IPS-20b (cell line): Measurements from ENCODE around the gene DDB1.

ENCODE experiments used
- H3K27ac ChIP-seq: one replicate; pipeline ENCODE4 v1.5.1; 2013; ENCODE audit warnings: low read length
- H3K27me3 ChIP-seq: 2 replicates; pipeline ENCODE4 v1.6.1; 2013; ENCODE audit warnings: mild to moderate bottlenecking, low read length, inconsistent platforms; ENCODE audit not compliant: insufficient read depth
- H3K36me3 ChIP-seq: 2 replicates; pipeline ENCODE4 v1.6.1; 2013; ENCODE audit warnings: low read depth, mild to moderate bottlenecking, inconsistent platforms, low read length, moderate library complexity; ENCODE audit not compliant: insufficient read depth
- H3K4me1 ChIP-seq: 2 replicates; pipeline ENCODE4 v1.6.1; 2013; ENCODE audit warnings: mild to moderate bottlenecking, control low read depth, inconsistent platforms, low read length, moderate library complexity; ENCODE audit not compliant: insufficient read depth
- H3K4me3 ChIP-seq: 2 replicates; pipeline ENCODE4 v1.5.1; 2013; ENCODE audit warnings: mild to moderate bottlenecking, low read length, inconsistent platforms
- H3K9ac ChIP-seq: 2 replicates; pipeline ENCODE4 v1.6.1; 2013; ENCODE audit warnings: low read depth, mild to moderate bottlenecking, inconsistent platforms, low read length, moderate library complexity
- H3K9me3 ChIP-seq: 2 replicates; pipeline ENCODE4 v1.6.1; 2013; ENCODE audit warnings: mild to moderate bottlenecking, low read depth, low read length, inconsistent platforms; ENCODE audit not compliant: insufficient read depth

The DDB1 gene

DNA sequence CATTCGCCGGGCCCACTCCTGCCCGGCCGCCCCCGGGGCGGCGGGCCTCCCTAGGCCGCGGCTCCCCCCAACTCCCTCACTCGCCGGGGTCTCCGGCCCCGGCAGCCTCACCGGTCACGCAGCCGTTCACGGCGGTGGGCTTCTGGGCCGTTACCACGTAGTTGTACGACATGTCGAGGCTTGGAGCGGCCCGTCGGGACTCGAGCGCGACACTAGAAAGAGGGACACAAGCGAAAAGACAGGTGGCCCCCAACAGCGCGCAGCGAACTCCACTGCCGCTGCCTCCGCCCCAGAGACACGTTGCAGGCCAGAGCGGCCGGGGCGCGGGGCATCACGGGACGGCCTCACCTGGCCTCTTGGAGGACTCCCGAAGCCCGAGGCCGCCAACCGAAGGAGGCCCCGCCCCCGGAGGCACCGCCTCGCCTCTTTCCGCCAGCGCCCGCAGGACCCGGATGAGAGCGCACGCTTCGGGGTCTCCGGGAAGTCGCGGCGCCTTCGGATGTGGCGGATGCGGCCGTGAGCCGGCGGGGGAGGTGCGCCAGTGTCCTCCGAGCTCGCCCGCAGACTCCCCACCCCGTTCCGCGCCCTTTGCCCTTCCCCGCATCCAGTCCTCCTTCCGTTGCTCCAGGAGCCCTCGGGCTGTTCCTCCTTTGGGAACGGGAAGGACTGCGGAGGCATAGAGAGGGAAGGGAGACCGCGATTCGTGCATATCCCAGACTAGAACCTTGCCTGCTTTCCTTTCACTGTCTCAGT is at the start of gene DDB1, which contains the start of gene TKFC:
Gene DDB1, minus strand, starts transcription at position 309 of the 753 bp plus-strand sequence. Its CDS starts 137 bp downstream, at position 172.
Gene TKFC, plus strand, starts transcription at position 432 of the 753 bp plus-strand sequence. CDS start 1,501 bp downstream, outside the sequence.
- Histone ChIP-seq H3K27me3 (no peaks in the 10 kb centered on the region), H3K4me1 (peaks cover 13% of the 10 kb centered on the region), H3K36me3 (peaks cover 33% of the 10 kb centered on the region), H3K27ac (peak within 1 kb of the TSS; percentile 97), H3K9me3 (no peaks in the 10 kb centered on the region), H3K4me3 (peak within 1 kb of the TSS; percentile 99), H3K9ac (peak within 1 kb of the TSS; percentile 100)

DNA sequence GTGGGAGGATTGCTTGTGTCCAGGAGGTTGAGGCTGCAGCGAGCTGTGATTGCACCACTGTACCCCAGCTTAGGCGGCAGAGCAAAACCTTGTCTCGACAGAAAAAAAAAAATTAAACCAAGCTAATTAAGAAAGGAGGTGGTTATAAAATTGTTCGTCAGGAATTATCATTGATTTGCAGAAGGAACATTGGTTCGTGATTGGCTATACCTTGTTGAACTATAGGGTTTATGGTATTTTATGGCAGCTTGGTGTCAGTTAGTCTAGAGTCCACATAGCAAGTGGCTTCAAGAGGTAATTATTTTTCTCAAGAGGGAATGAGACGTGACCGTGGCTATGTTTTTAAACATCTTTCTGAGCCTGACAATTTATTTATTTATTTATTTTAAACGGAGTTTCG is 48.0 kb upstream of the DDB1 start:
- H3K27ac ChIP-seq, result no peak overlapping the region
- H3K27me3 ChIP-seq, result no peaks in the 10 kb centered on the region
- H3K9me3 ChIP-seq, result no peaks in the 10 kb centered on the region
- no peak overlapping the region for H3K4me3 ChIP-seq
- H3K36me3 ChIP-seq, result peaks cover 2% of the 10 kb centered on the region; the same call in 1 of the 2 replicates
- no peaks in the 10 kb centered on the region for H3K4me1 ChIP-seq
- H3K9ac ChIP-seq, result no peak overlapping the region

DNA sequence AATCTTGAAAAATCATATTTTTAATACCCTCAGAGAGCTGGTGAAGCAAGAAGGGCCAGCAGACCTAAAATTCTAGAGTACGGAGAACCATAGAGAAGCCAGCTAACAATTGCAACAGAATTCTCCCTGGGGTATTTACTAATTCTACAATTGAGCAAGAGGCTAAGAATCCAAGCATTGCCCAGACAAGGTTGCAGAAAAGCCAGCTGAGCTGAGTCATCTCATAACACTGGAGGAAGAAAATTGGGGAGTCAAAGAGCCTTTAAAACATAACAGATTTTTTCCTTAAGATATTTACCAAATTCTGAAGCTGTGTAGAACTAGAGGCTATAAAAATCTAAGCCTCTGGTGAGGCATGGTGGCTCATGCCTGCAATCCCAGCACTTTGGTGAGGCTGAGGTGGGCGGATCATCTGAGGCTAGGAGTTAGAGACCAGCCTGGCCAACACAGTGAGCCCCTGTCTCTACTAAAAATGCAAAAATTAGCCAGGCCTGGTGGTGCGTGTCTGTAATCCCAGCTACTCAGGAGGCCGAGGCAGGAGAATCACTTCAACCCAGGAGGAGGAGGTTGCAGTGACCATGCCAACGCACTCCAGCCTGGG is 45.9 kb upstream of the DDB1 start:
- H3K27me3 ChIP-seq, result no peaks in the 10 kb centered on the region
- peaks cover 11% of the 10 kb centered on the region for H3K9me3 ChIP-seq
- H3K4me3 ChIP-seq, result no peak overlapping the region
- H3K36me3 ChIP-seq, result peaks cover 17% of the 10 kb centered on the region
- H3K9ac ChIP-seq, result no peak overlapping the region
- H3K27ac ChIP-seq, result no peak overlapping the region
- no peaks in the 10 kb centered on the region for H3K4me1 ChIP-seq

DNA sequence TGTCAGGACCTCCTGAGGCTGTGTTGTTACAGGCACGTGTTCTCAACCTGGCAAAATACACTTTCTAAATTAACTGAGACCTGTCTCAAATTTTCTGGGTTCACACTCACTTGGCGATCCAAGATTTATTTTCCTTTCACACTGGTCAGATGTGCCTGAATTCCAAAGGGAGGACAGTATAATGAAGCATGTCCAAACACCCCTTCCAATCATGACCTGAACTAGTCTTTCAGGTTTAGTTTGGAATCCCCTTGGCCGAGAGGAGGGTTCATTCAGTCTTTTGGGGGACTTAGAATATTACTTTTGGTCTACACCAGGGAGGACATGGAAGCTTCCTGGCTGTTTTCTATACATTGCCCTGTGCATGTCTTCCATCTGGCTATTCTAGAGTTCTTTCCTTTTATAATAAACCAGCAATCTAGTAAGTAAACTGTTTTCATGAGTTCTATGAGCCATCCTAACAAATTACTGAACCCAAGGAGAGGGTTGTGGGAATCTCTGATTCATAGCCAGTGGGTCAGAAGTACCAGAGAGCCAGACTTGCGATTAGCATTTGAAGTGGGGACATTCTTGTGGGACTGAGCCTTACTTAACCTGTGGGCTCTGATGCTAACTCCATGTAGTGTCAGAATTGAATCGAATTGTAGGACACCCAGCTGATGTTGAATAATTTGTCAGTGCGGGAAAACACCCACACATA is 44.7 kb upstream of the DDB1 start:
- no peak overlapping the region for H3K9ac ChIP-seq
- H3K9me3 ChIP-seq, result peaks cover 20% of the 10 kb centered on the region
- no peaks in the 10 kb centered on the region for H3K4me1 ChIP-seq
- no peak overlapping the region for H3K4me3 ChIP-seq
- H3K27ac ChIP-seq, result no peak overlapping the region
- peaks cover 25% of the 10 kb centered on the region for H3K36me3 ChIP-seq
- H3K27me3 ChIP-seq, result no peaks in the 10 kb centered on the region

DNA sequence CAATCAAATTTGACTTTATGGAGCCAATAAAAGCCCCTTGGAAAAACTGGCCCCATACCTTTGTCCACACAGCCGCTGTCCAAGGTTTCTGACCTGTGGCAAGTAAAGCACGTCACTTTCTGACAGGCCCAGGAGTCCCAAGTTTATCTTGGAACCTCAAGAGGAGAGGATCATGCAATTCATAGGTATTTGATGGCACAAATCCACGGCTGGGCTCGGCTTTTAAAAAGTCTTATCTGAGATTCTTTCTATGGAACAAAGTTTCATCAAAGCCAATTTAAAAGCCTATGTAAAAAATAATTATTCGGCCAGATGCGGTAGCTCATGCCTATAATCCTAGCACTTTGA is 42.8 kb upstream of the DDB1 start:
- H3K9ac ChIP-seq, result no peak overlapping the region
- no peak overlapping the region for H3K4me3 ChIP-seq
- no peaks in the 10 kb centered on the region for H3K4me1 ChIP-seq
- H3K27me3 ChIP-seq, result no peaks in the 10 kb centered on the region
- no peak overlapping the region for H3K27ac ChIP-seq
- H3K9me3 ChIP-seq, result peaks cover 31% of the 10 kb centered on the region
- peaks cover 29% of the 10 kb centered on the region for H3K36me3 ChIP-seq

DNA sequence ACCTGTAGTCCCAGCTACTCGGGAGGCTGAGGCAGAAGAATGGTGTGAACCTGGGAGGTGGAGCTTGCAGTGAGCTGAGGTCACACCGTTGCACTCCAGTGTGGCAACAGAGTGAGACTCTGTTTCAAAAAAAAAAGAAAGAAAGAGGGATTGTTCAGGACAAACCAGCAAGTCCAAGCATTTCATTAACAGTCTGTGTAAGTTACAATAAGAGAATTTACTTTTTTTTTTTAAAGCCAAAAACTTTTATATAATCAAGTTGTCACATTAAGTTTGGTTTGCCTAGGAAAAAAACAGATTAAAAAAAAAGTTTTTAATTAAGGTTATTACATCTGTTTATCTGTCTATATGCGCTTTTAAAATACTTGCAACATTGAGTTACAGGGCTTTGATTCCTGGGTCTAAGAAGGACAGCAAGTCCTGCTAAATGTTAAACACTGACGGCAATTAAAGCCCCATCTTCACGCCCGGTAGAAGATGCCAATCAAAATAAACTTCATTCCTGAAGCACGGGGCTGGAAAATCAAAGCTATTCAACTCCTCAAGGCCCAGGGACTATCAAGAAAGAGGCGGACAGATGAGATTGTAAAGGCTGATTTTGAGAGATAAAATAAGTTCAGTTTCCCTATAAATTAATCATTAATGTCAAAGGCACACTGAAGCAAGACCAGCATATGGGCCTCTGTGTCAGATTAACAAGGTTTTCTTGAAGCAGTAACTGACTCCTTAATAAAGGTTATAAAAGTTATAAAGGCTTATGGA is 39.9 kb upstream of the DDB1 start:
- H3K27ac ChIP-seq, result no peak overlapping the region
- peaks cover 31% of the 10 kb centered on the region for H3K9me3 ChIP-seq
- no peaks in the 10 kb centered on the region for H3K4me1 ChIP-seq
- no peaks in the 10 kb centered on the region for H3K27me3 ChIP-seq
- H3K36me3 ChIP-seq, result peaks cover 57% of the 10 kb centered on the region
- H3K9ac ChIP-seq, result no peak overlapping the region
- H3K4me3 ChIP-seq, result no peak overlapping the region

DNA sequence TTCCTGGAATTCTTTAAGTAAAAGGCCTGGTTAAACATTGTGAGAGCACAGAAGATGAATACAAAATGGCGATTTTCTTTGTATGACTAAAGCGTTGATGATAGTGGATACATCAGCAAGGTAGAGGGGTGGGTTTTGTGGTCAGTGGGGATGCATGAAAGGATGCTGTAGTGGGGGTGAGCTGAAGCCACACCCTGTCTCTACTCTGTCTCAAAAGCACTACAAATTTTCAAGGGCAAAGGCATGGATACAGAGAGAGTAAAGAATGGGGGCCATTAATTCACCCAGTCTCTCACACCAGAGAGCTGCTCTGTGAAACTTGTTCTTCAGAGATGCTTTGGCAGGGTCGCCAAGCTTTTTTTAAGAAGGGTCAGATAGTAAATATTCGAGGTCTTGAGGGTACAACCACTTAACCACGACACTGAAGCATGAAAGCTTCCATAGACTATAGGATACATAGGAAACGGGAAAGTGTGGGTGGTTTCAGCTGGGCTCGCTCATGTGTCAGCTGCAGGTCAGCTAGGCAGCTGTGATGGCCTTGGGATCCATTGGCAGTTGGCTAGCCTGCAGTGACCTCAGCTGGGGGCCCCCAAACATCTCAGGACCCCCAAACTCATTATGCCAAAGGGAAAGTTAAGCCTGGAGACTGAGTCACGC is 37.6 kb upstream of the DDB1 start:
- H3K9me3 ChIP-seq, result peaks cover 31% of the 10 kb centered on the region
- H3K9ac ChIP-seq, result no peak overlapping the region
- no peak overlapping the region for H3K4me3 ChIP-seq
- no peaks in the 10 kb centered on the region for H3K4me1 ChIP-seq
- H3K27ac ChIP-seq, result no peak overlapping the region
- peaks cover 75% of the 10 kb centered on the region for H3K36me3 ChIP-seq
- H3K27me3 ChIP-seq, result no peaks in the 10 kb centered on the region

DNA sequence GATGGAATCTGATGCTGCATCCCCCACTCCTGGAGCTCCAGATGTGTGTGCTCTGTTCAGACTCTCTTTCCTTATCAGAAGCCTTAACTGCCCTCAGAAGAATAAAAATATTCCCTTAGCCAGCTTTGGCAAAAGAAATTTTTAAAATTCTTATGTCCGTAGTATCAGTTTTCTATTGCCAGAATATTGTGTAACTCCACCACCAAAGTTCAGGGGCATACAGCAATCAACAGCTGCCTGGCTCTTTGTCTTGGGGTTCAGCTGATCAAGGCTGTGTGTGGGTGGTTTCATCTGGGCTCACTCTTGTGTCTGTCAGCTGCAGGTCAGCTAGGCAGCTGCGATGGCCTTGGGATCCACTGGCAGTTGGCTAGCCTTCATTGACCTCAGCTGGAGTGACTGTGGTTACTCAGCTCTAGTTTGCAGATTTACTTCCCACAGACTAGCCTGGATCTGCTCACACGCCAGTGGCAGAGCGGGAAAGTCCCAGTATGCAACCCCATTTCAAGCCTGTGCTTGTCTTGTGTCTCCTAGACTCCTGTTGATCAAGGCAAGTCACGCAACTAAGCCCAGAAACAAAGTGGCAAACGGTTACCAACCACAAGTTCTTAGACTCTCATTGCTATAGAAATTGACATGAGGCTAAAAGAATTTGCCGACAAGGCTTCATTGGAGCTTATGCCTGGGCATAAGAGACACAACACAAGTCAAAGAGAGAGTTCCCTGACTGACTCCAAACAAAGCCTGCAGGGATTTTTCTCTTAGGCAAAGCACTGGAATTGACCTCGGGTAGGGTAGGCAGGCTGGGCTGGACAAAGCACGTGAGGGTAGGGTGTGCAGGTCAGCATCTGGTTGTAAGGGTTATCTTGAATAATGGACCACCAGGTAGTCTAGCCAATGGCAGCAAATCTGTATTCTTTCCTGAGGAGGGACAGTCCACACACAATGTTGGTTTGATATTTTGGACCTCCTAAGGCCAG is 36.8 kb upstream of the DDB1 start:
- peaks cover 75% of the 10 kb centered on the region for H3K36me3 ChIP-seq
- no peak overlapping the region for H3K9ac ChIP-seq
- no peaks in the 10 kb centered on the region for H3K4me1 ChIP-seq
- peaks cover 26% of the 10 kb centered on the region for H3K9me3 ChIP-seq
- no peak overlapping the region for H3K27ac ChIP-seq
- H3K4me3 ChIP-seq, result no peak overlapping the region
- no peaks in the 10 kb centered on the region for H3K27me3 ChIP-seq

DNA sequence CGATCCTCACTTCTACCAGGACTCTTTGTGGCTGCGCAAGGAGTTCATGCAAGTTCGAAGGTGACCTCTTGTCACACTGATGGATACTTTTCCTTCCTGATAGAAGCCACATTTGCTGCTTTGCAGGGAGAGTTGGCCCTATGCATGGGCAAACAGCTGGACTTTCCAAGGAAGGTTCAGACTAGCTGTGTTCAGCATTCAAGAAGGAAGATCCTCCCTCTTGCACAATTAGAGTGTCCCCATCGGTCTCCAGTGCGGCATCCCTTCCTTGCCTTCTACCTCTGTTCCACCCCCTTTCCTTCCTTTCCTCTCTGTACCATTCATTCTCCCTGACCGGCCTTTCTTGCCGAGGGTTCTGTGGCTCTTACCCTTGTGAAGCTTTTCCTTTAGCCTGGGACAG is 35.7 kb upstream of the DDB1 start:
- Histone ChIP-seq H3K4me1 (no peaks in the 10 kb centered on the region), H3K27ac (no peak overlapping the region), H3K4me3 (no peak overlapping the region), H3K27me3 (no peaks in the 10 kb centered on the region), H3K9me3 (peaks cover 19% of the 10 kb centered on the region), H3K9ac (no peak overlapping the region), H3K36me3 (peaks cover 80% of the 10 kb centered on the region)

DNA sequence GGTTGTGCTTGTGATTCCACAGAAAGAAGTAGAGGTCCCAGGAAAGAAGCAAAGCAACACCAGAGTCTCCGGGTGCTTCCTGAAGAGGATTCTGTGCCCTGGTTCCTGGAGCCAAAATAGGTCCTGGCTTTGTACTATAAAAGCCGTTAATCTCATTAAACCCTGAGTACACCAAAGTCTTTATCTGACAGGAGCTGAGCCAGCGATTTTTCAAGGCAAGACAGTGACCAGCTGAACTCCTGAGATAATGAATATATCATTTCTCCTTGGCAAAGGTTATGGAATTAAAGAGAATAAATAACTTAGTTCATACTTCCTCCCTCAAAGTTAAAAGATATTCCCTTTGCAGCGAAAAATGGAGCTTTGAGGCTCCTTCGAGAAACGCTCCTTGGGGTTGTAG is 34.5 kb upstream of the DDB1 start:
- no peaks in the 10 kb centered on the region for H3K27me3 ChIP-seq
- peaks cover 76% of the 10 kb centered on the region for H3K36me3 ChIP-seq
- peaks cover 8% of the 10 kb centered on the region; the same call in 1 of the 2 replicates for H3K9me3 ChIP-seq
- H3K9ac ChIP-seq, result no peak overlapping the region
- H3K4me3 ChIP-seq, result no peak overlapping the region
- H3K27ac ChIP-seq, result no peak overlapping the region
- no peaks in the 10 kb centered on the region for H3K4me1 ChIP-seq
